ENCODE measurements around the gene OSBPL5. TPM values are rescaled to one million over a fixed set of nuclear protein-coding genes. Genes with fewer than 3 reads are reported as not detected.

Gene OSBPL5
- total and polyA plus RNA-seq, 9 of the 15 experiments (the other 6 are each of a cell fraction or from before 2014, with no cell fraction given), result 0.06 to 14.8 (median 3.2) TPM

GRCh38 chr11:3169255-3170043 lies 4.3 kb upstream of the OSBPL5 start (continued):
- TF ChIP-seq ZBTB11 (CRISPR knock-in tag; IDR thresholded peaks at IDR 0.05) (peak in 1 of 3 experiments; percentile 48; a peak in 1 of 6 replicates), MED1 (CRISPR knock-in tag; IDR thresholded peaks at IDR 0.05; ENCODE audit: borderline replicate concordance) (no peak), ZNF436 (CRISPR knock-in tag; IDR thresholded peaks at IDR 0.05) (no peak), POU5F1 (IDR thresholded peaks at IDR 0.05; ENCODE audit: borderline replicate concordance, low read depth, low read length, partially characterized antibody) (no peak), LARP7 (IDR thresholded peaks at IDR 0.05) (no peak), RB1 (IDR thresholded peaks at IDR 0.05; ENCODE audit: low read depth) (peak; percentile 28), CEBPB (tag; IDR thresholded peaks at IDR 0.05) (peak; percentile 17; the same call in 1 of the 2 replicates), ZNF408 (CRISPR knock-in tag; IDR thresholded peaks at IDR 0.05; ENCODE audit: low read depth) (no peak), STAT5B (CRISPR knock-in tag; IDR thresholded peaks at IDR 0.05) (no peak), CLOCK (CRISPR knock-in tag; IDR thresholded peaks at IDR 0.05; ENCODE audit: borderline replicate concordance) (0 out of 2 replicates have a peak, but pooled peaks have one; percentile 32), ZNF717 (CRISPR knock-in tag; IDR thresholded peaks at IDR 0.05) (no peak), NCOA6 (IDR thresholded peaks at IDR 0.05) (no peak), MITF (IDR thresholded peaks at IDR 0.05) (peak; percentile 96), FOXJ3 (CRISPR knock-in tag; IDR thresholded peaks at IDR 0.05) (no peak)
- TF ChIP-seq, protein P1, sequence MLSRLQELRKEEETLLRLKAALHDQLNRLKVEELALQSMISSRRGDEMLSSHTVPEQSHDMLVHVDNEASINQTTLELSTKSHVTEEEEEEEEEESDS (CRISPR knock-in tag; IDR thresholded peaks at IDR 0.05), result no peak
- TF ChIP-seq, protein P2, sequence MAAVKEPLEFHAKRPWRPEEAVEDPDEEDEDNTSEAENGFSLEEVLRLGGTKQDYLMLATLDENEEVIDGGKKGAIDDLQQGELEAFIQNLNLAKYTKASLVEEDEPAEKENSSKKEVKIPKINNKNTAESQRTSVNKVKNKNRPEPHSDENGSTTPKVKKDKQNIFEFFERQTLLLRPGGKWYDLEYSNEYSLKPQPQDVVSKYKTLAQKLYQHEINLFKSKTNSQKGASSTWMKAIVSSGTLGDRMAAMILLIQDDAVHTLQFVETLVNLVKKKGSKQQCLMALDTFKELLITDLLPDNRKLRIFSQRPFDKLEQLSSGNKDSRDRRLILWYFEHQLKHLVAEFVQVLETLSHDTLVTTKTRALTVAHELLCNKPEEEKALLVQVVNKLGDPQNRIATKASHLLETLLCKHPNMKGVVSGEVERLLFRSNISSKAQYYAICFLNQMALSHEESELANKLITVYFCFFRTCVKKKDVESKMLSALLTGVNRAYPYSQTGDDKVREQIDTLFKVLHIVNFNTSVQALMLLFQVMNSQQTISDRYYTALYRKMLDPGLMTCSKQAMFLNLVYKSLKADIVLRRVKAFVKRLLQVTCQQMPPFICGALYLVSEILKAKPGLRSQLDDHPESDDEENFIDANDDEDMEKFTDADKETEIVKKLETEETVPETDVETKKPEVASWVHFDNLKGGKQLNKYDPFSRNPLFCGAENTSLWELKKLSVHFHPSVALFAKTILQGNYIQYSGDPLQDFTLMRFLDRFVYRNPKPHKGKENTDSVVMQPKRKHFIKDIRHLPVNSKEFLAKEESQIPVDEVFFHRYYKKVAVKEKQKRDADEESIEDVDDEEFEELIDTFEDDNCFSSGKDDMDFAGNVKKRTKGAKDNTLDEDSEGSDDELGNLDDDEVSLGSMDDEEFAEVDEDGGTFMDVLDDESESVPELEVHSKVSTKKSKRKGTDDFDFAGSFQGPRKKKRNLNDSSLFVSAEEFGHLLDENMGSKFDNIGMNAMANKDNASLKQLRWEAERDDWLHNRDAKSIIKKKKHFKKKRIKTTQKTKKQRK (IDR thresholded peaks at IDR 0.05; ENCODE audit: borderline replicate concordance, low read depth, low read length), result no peak
